ENCODE measurements around the gene FYB2. TPM values are rescaled to one million over a fixed set of nuclear protein-coding genes. Genes with fewer than 3 reads are reported as not detected.

The FYB2 gene
- total and polyA plus RNA-seq, 10 of the 15 experiments (the other 5 are each of a cell fraction or from before 2014, with no cell fraction given): 0.04 to 0.16 (median 0.05) TPM; not detected in 4

- SMC1A ChIA-PET (ENCODE audit: uncharacterized antibody, unreplicated experiment): interaction anchor here (1.2 kb wide), 1 partner anchor 36 kb away, joined by 3 read pairs; no protein-coding TSS in a partner anchor
- no peak for FAIRE-seq
- ATAC-seq: no peak
Measured at GRCh38 chr1:56719171-56719570, 100.0 kb downstream of the FYB2 start.

More at GRCh38 chr1:56719171-56719570, 100.0 kb downstream of the FYB2 start:
- TF ChIP-seq SP1 (IDR thresholded peaks at IDR 0.05; ENCODE audit: low read depth, low read length): no peak
- TF ChIP-seq POLR2AphosphoS5 (IDR thresholded peaks at IDR 0.05; ENCODE audit: low read length): no peak
- TF ChIP-seq USF1 (IDR thresholded peaks at IDR 0.05; ENCODE audit: borderline replicate concordance, extremely low read length, insufficient read depth, low read depth, low read length): no peak
- TF ChIP-seq ATF2 (IDR thresholded peaks at IDR 0.05; ENCODE audit: low read length): no peak
- TF ChIP-seq CTCF (IDR thresholded peaks at IDR 0.05 in 2 of 3, conservative IDR thresholded peaks at IDR 0.05 in 1 of 3; ENCODE audit: control insufficient read depth in 2 of 3, extremely low read depth in 1 of 3, insufficient read depth in 1 of 3, low read depth in 3 of 3, low read length in 3 of 3): no peak
- TF ChIP-seq POLR2AphosphoS2 (IDR thresholded peaks at IDR 0.05; ENCODE audit: low read depth, low read length): no peak
- Histone ChIP-seq H3K4me2 (ENCODE audit: control insufficient read depth, insufficient read depth) (no peak overlapping the region), H3K4me3 (no peak overlapping the region), H4K20me1 (ENCODE audit: control insufficient read depth, insufficient read depth) (no peaks in the 10 kb centered on the region), H3K9ac (ENCODE audit: control insufficient read depth, insufficient read depth, low read length) (no peak overlapping the region), H3K9me3 (replicated peaks; ENCODE audit: control insufficient read depth, insufficient read depth, low read length) (no peaks in the 10 kb centered on the region), H3K36me3 (ENCODE audit: control insufficient read depth in 2 of 2, insufficient read depth in 2 of 2, low read length in 1 of 2) (no peaks in the 10 kb centered on the region), H3K27ac (ENCODE audit: control insufficient read depth, insufficient read depth) (no peak overlapping the region), H3K4me1 (ENCODE audit: control insufficient read depth, insufficient read depth, low read length) (no peaks in the 10 kb centered on the region), H3K27me3 (replicated peaks in 1 of 2; ENCODE audit: control insufficient read depth in 2 of 2, insufficient read depth in 2 of 2, low read length in 1 of 2) (no peaks in the 10 kb centered on the region), H2AFZ (ENCODE audit: control insufficient read depth, low read depth, low read length) (no peak overlapping the region), H3K79me2 (ENCODE audit: control insufficient read depth, insufficient read depth, low read length) (no peaks in the 10 kb centered on the region)
- in situ Hi-C loops (cut with MboI) (no loop called here), intact Hi-C loops (cut with micrococcal nuclease; ENCODE audit: unreplicated experiment) (no loop called here)
- BruUV-seq (replicated peaks): no TSS peak
- DNase-seq (ENCODE audit: low read depth, low spot score): no peak
- RAD21 ChIA-PET (ENCODE audit: unreplicated experiment): no interaction called here
- POLR2A ChIA-PET: no interaction called here
- CTCF ChIA-PET: no interaction called here
- WGBS (ENCODE audit: insufficient coverage, insufficient replicate concordance, low lambda C conversion rate, missing lambda C conversion rate): 0% methylated on average over 1 of the region's 1 CpG

Measured in GM12878 (cell line).